Measurements from ENCODE around the gene TSPAN9.

The TSPAN9 gene

DNA sequence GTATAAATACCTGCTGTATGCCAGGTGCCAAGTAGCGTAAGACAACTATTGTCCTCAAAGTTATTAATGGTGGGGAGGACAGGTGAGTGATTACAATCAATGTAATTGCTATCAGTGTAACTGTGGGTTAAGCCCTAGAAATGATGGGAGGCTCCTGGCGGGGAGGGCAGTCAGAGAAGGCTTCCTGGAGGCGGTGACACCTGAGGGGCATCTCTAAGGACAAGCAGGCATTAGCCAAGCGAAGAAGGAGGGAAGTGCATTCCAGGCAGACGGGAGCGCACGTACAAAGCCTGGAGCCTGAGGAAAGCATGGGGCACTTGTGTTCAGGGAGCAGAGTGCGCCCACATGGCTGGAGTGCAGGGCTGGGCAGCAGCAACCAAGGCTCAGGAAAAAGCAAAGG, 230.9 kb downstream of the TSPAN9 start:
- no peak for DNase-seq

DNA sequence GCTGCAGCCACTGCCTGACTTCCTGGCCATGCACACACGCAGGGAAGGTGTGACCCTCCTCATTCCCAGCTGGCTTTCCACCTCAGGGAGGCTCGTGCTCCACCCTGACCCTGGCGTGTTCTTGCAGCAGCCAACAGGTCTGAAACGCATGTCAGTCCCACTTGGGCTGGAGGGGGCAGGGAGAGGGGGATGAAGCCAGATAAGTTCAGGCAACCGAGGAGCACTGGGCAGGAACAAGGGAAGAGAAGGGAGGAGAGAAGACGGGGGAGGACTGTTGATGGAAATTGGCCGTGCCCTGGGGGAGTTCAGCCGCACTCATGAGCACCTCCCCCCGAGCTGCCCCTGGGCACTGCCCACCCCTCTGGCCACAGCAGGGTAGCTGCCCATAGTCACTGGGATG, 231.4 kb downstream of the TSPAN9 start:
- no peak for DNase-seq

DNA sequence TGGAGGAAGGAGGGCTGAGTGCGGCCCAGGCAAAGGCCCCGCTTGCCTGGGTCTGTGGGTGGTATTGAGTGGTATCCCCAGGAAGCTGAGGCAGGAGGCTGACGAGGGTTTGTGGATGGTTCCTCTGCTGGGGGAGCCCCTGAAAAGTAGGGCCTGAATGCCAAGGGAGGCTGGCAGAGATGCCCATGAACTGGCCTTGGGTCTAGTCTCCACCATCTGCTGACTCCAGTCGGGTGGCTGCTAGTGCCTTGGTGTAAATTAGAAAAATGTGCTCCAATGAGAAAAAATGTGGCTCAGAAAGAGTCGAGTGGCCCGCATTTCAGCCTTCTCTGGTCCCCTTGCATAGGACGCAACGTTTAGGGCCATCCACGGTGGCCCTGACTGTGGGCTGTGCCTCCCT, 232.6 kb downstream of the TSPAN9 start:
- DNase-seq, result no peak

DNA sequence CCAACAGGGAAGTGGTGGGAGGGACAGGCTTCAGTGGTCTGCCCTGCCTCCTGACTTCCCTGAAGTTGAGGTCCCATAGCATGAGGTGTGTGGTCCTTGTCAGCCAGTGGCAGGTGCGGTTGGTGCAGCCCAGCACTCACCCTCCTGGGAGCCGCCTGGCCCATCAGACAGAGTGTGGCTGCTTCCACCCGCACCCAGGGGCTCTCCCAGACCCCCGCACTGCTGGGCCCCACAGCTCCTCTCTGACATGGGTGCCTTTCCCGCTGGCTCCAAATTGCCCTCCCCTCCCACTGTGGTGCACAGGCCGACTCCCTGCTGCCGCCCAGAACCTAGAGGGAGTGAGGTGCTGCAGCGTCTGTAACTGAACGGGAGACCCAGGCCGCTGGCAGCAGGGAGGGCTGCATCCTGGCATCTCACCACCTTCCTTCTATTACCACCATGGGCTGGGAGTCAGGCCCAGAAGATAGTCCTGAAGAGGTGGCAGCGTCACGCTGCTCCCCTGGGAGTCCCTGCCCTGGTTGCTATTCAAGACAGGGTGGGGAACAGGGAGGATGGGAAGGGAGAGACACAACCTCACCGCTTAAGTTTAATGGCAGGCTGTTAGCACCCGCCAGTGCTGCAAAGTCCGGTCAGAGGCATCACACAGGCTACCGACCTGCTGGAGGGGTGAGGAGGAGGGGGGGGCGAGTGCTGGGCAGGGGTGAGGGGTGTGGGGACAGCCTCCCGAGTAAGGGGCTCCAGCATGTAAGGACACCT, 233.3 kb downstream of the TSPAN9 start:
- DNase-seq, result no peak

DNA sequence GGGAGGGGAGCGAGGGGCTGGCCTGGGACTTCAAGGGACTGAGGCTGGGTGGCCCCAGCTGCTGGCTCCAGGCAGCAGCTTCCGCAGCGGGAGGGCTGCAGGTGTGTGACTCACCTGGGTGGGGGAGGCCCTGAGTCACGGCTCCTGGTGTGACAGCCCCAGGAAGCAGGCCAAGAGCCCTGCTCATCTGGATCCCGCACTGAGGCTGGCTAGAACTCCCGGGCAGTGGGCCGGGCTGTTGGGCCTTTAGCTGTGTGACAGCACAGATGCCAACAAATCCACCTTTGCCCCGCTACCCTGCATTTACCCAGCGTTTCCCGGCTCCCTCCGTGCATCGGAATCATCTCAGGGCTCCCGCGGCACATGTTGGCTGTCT, 233.8 kb downstream of the TSPAN9 start:
- DNase-seq, result no peak

DNA sequence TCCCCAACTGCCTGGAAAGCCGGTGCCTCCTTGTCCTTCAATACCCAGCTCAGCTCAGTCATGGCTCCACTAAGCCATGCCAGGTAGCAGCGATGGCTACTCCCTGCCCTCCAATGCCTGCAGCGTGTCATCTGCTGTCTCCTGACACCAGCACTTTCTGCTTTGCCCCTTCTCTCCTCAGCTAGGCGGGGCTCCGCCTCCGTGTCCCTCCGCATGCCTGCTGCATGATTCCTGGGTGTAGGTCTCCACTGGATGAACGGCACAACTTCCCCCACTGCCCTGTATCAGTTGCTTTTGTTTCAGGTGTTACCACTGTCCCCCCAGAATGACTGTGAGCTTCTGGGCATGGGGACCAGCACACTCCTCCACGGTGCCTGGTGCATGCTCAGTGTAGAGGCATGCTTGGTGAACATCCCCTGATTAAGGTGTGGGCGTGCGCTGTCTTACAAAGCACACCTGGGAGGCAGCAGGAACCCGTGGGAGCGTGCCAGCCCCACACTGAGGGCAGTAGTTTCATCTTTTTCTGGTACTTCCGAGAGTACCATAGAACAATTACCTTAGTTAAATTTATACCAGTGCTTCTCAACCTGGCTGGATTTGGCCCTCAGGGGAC, 234.4 kb downstream of the TSPAN9 start:
- no peak for DNase-seq

DNA sequence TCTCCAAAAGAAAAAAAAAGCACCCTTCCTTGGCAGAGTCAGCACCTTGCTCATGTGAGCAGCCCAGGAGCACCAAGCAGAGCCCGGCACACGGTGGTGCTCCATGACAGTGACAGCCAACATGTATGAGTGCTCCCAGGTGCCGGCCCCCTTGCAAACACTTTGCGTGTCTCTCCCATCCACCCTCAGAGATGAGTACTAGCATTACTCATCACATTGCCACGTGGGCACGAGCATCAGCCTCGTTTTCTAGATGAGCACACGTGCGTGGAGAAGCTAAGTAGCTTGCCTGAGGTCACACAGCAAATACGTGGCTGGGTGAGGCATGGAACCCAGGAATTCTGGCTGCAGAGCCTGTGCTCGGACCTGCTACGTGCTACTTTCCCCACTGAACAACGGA, 235.9 kb downstream of the TSPAN9 start:
- no peak for DNase-seq

DNA sequence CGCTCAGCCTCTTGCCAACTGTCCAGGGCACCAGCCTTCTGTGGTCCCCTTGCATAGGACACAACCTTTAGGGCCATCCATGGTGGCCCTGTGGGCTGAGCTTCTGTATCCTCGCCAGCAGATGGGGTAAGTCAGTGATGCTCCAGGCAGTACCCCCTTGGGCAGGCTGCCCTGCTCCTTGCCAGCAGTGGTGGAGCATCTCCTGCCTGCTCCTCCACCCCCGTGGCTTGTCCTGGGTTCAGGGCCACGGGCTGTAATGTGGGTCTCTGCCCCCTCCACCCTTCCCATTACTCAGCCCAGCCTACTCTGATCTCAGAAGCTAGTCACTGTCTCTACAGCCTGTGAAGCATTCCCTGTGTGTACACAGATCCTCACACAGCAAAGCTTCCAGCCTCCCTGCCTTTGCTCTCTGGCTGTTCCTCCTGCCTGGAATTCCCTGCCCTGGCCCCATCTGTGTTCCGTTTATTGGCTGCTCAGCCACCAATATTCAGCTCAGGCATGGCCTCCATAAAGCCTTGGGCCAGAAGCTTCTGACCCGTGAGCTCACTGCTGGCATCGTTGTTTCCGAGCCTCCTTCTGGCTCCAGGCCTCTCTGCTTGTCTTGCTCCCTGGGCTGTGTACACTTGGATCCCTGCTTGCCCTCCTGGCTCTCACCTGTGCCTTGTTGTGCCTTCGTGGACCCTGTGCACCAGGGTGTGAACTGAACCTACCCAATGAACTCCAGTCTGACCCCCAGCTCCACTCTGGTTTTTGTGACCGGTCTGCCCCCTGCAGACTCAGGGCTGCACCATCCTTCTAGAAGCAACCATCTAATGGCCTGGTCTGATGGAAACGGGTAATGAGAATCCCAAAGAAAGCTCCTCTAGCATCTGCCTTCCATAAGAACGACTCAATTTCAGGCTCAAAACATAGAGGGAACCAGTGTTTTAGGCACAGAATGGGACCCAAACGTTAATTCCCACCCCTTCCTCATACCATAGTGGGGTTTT, 236.8 kb downstream of the TSPAN9 start:
- DNase-seq, result no peak

DNA sequence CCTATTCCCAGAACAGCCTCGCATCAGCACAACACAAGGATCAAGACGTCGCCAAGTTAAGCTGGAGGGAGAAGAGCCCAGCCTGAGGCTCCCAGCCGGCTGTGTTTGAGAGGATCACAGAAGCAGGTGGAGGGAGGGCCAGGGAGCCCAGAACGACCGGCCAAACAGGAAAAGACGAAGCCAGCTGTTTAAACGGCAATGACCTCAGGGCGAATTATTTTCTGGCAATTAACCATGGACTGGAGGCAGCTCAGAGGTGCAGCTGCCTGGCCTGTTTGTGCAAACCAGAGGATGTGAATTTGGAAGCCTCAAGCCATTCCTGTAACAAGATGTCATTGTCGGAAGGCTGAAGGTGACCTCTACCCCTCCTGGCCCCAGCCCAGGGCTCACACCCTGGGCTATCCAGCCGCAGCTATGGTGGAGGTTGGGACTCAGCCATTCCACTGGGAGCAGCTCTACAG, 238.1 kb downstream of the TSPAN9 start:
- DNase-seq, result no peak

DNA sequence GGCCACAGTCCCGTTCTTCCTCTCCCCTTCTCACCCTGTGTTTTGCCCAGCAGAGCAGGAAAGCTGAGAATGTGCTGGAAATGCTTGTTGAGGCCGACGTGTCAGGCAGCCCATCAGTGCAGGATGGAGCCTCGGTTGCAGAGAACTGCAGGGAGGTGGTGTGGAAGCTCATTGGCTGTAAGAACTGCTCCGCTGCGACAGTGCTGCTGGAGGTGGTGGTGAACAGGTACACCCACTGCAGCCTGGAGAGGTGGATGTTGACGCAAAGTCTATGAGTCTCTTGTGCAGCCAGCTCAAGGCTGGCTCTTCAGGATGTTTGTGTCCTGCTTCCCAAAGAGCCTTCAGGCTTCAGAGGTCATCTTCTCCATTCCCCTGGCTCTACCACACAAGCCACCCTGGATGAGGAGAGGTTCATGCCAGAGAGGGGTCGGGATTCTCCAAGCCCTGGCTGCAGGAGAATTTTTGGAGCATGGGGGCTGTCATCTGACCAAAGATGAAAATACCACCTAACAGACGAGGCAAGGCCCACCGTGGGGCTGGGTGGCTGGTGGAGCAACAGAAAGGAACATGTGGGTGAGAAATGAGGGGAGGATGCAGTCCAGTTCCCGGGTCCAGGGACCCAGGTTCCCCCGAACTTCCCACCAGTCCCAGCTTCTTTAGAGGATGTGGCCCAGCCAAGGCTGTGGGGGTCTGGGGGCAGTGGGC, 239.7 kb downstream of the TSPAN9 start:
- no peak for DNase-seq

DNA sequence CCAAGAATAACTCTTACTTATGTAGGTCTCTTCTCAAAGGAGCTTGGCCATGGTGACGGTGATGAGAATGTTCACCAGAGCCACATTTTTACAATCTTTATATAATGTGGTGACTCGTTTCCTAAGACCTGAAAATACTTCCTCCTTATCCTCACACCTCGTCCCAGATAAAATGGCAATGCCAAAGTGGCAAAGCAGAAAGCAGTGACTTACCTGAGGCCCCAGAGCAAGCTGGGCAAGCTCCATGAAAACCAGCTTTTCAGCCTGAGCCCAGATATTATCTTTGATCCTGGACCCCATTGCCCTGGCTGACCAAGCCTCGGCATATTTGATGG, 240.3 kb downstream of the TSPAN9 start:
- DNase-seq, result no peak

DNA sequence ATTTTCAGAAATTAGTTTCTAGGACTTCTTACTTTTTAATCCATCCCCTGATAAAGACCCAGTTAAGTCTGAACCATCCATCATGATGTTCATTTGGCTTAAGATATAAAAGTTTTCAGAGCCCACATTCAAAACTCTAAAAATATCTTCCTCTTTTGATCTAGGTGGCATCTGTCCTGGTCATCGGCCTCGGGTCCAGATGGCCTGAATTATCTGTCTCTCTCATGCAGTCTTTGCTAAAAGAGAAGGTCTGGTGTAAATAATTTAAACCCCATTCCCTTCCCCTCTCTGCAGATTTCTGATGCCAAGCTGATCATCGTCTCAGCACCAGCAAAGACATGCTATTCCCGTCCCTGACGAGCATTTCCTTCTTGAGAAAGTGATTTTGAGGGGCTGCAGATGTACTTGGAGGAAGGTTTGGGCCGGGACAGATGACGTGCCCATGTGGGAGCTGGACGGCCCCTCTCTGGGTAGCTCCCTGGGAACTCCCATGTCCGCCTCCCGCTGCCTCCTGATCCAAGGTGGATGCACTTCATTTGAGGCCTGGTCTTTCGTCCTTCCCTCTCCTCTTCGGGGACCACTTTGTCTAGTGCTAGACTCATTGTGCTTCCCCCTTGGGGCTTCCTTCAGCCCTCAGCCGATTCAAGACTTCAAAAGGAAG, 240.8 kb downstream of the TSPAN9 start:
- DNase-seq, result no peak

DNA sequence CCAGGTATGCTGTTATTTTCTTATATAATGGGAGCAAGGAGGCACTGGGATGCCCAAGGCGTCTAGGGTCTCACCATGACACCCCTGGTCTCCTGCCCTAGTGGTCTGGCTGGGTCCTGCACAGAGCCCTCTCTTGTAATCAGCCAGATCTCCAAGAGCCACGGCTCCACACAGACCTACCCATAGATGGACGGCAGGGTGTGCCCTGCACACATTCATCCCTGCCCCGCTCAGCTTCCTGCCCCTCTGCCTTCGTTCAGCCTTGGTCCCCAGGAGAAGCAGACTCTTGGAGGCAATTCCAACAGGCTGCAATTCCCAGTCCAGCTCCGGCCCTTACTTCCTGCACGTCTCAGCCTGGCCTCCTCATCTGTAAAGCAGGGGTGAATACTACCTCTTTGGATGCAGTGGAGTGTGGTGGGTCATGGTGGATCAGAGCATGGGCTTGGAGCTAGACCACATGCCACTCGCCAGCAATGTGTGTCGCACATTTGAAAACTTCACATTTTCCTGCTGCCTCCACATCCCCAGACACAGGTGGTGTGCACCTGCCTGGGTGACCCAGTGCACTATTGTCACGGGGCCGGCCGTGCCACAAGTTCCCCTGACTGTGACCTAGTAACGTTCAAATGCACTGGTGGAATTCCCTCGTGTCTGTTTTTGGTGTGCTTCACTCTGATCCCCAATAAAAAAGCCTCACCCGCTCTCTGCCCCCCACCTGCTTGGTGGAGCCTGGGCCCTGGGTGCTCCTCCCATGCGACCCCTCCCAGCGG, 242.7 kb downstream of the TSPAN9 start:
- DNase-seq, result no peak

DNA sequence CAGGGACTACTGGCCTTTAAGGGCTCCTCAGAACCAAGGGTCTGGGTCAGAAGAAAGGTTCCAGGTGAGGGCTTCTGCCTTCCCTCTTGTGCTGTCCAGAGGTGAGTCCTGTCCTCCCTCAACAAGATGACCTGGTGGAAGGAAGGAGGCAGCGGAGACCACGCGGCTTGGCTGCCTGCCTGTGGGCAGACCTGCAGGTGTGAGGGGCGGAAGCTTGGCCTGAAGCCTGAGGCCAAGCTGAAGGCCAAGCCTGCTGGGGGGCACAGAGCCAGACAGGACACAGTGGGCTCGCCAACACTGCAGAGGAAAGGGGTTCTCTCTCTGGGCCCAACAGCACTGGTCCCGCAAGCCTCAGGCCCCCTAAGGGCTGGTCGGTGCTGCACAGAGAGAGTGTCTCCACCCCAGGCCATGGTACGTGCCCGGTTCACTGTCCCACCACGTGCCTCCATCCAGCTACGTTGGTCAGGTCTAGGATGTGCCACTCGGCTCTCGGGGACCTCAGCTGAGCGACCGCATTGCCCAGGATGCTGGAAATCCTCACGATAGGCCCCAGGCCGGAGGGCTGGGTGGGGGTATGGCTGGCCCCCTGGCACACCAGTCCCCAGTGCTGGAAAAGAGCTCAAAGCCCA, 243.8 kb downstream of the TSPAN9 start:
- no peak for DNase-seq

DNA sequence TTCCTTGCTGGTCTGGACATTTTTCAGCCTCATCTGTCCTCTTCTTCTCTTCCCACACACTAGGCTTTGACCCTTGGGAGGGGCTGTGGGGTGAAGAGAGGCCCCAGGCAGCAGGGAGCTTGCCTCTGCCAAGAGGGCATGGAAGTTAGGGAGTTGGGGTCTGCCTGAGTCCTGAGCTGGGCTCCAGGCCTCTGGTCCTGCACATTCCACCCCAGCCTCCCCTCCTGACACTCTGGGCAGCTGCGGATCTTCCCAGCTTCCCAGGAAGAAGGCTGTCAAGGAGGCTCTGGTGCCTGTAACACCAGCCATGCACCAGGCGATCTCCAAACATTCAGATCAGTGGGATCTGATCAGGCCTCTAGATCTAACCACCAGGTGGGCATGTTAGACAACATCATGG, 244.7 kb downstream of the TSPAN9 start:
- DNase-seq, result no peak

DNA sequence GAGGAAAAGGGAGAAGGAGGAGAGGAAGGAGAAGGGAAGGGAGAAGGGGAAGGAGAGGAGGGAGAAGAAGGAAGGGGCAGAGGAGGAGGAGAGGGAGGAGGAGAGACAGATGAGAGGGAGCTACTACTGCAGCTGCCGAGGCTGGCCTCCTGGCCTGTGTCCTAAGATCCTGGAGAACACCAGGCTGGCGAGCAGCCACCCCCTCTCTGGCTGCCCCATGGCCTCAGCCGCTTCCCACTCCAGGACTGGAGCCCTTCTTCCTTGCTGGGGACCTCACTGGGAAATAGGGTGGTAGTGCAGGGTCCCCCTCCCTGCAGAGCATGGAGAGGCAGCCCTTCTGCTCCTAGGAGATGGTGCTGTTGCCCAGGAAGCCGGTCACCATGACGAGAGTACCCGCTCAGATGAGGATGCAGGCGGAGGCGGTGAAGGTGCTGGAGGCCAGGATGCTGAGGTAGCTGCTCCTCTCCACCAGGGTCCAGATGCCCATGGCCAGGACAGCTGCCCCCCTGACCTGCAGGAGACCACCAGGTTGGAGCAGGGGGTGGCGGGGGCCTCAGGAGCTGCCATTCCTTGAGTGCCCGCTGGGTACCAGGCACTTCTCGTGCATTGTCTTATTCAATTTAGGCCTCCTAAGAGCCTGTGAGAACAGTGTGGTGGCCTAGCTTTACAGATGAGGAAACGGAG, 246.0 kb downstream of the TSPAN9 start:
- DNase-seq, result no peak

DNA sequence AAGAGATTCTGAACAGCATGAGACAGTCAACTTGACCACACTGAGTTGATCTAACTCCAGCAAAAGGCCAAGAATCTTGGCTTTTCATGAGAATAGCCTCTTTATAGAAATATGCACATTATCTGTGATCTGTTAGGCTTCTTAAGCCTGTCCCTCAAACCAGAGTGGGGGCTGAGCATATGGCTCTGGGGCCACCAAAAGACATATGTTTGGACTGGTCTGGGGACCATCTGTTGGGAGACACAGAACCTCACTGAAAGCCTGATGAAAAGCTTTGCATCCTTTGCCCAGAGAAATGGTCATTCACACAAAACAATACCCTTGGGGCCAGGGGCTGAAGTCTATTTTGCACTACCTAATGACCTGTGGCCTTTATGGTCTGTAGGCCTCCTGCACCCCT, 248.6 kb downstream of the TSPAN9 start:
- no peak for DNase-seq

DNA sequence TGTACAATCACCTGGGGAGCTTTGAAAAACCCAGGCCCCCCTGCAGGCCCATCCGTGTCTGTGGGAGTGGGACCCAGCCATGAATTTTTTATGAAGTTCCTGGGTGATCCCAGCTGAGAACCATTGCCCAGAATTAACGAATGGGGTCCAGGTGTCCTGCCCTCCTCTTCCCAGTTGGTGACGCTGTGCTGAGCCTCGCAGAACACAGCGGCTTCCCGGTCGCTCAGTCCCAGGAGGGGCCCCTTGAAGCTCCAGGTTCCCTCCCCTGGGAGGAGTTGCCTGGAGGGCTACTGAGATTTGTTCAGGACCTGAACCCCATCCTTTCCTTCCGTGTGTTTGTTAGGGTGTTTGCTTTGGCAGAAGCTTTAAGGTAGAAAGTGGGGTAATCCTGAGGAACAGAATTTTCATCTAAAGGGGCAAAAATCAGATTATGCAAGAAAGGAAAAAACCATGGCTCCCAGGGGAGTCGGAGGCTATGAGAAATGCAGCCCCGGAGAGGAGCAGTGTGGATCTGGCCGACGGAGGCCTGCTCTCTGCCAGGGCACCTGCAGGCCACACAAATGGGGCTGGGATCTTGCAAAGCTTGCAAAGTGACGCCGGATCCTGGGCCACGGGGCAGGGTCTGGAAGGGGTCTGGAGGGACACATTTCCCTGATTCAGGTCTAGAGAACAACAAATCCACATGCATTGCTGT, 249.1 kb downstream of the TSPAN9 start:
- no peak for DNase-seq

DNA sequence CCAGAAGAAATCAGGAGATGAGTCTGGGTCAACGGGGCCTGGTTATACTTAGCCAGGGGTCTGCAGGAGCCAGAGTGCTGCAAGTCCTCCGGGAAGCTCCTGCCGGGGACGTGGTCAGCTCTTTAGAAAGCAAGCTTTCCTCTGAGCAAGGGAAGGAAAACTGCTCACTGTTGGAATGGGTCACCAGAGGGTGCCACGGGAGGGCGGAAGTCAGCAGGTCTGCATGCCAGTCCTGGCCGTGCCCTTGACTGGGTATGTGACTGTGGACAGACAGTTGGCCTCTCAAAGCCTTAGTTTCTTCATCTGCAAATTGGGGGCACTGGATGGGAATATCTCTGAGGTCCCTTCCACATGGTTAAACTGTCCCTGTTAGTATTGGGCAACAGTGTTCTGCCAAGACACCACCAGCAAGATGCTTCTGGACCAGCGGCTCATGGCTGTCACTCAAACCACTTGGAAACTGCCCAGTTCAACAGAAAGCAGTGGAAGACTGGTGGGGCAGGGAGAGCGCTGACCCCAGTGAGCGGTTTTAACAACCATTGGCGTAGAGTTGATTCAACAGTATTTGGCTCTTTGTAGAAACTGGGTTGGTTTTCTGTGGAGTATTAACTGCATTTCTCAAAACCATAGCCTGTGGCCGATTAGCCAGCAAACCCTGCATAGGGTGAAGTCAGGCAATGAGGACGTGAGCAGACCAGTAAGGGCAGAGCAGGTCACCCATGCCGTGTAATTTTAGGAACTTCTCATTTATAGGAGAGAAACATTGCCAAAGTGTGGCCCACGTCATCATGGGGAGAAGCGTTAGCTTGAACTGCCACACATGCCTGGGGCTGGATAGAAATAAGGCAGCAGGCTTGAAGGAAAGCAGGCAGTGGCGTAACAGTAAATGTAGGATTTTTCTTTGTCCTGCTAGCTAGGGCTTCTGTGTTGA, 249.9 kb downstream of the TSPAN9 start:
- DNase-seq, result no peak
